Activated naive CD4-positive, alpha-beta T cell (primary cell): ENCODE results near the gene ABL1.

Source experiments
- DNase-seq, 4 experiments: peaks; one replicate each; lab custom pipeline; 2025; lab: John Stamatoyannopoulos, UW

The ABL1 gene

GRCh38 chr9:130849356-130849755 is 14.3 kb downstream of the ABL1 start:
- no peak for DNase-seq

- no peak for DNase-seq
These were observed 17.7 kb downstream of the ABL1 start for GRCh38 chr9:130852801-130853200.

GRCh38 chr9:130854092-130854491 is 19.0 kb downstream of the ABL1 start:
- DNase-seq = no peak

GRCh38 chr9:130854835-130855234 is 19.8 kb downstream of the ABL1 start:
- DNase-seq = no peak

GRCh38 chr9:130856474-130856873 is 21.4 kb downstream of the ABL1 start:
- DNase-seq = no peak

GRCh38 chr9:130857864-130858738 is 23.0 kb downstream of the ABL1 start:
- DNase-seq = no peak

GRCh38 chr9:130858739-130859705 is 24.0 kb downstream of the ABL1 start:
- no peak for DNase-seq

GRCh38 chr9:130860458-130861316 is 25.6 kb downstream of the ABL1 start:
- no peak for DNase-seq

GRCh38 chr9:130861372-130862180 is 26.5 kb downstream of the ABL1 start:
- no peak for DNase-seq

- no peak for DNase-seq
These were observed 27.2 kb downstream of the ABL1 start for GRCh38 chr9:130862217-130862616.

- DNase-seq = no peak
These were observed 27.7 kb downstream of the ABL1 start for GRCh38 chr9:130862747-130863146.

- DNase-seq = no peak
These were observed 29.5 kb downstream of the ABL1 start for GRCh38 chr9:130864541-130864940.

GRCh38 chr9:130865921-130866320 is 30.9 kb downstream of the ABL1 start:
- DNase-seq = no peak

- peak in 2 of 4 experiments; percentile 4 to 29 for DNase-seq
These were observed 31.5 kb downstream of the ABL1 start for GRCh38 chr9:130866474-130866965.

- no peak for DNase-seq
These were observed 32.5 kb downstream of the ABL1 start for GRCh38 chr9:130867556-130867955.

- DNase-seq = no peak
These were observed 33.2 kb downstream of the ABL1 start for GRCh38 chr9:130868230-130868629.

GRCh38 chr9:130869250-130869649 is 34.2 kb downstream of the ABL1 start:
- DNase-seq = no peak

- DNase-seq = no peak
These were observed 35.7 kb downstream of the ABL1 start for GRCh38 chr9:130870491-130871381.

- no peak for DNase-seq
These were observed 36.5 kb downstream of the ABL1 start for GRCh38 chr9:130871395-130872062.
